ELF-1 (cell line): ENCODE data around the gene MAST4.

Experiments
- DNase-seq: peaks from one replicate; pipeline ENCODE4 v3.0.0-alpha.2; 2016; ENCODE audit warnings: low read depth, low spot score

MAST4 gene

DNA sequence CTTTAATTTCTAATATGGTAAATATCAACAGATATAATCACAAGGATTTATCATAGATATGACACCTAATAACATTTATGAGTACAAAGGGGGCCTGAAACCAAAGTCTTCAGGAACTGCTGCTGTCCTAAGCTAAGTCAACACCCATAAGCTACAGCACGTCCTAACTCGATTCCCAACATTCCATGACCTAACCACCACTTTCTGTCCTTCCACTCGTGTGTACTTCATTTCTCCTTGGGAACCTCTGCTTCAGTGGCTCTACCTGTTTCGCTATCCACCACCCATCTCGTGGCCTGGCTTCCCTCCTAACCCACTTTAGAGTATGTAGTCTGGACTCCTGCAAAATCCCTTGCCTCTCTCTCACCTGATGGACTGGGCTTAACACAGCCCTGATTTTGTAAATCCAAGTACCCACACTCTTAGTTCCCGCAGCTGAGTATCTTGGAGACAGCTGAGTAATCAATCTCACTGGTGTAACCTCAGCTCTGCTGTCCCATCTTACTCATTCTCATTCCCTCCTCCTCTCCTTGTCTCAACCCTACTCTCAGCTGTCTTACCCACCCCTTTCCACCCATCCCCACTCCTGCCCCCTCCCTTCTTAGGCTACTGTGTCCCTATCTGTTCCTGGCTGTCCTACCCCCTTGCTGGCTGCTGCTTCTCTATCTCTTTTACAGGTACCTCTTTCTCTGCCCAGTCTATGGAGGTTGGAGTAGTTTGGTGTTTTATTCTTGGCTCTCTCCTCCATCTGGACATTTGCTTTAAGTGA is 101.8 kb downstream of the MAST4 start:
- no peak for DNase-seq

GRCh38 chr5:66701244-66701643 is 105.1 kb downstream of the MAST4 start:
- no peak for DNase-seq

DNA sequence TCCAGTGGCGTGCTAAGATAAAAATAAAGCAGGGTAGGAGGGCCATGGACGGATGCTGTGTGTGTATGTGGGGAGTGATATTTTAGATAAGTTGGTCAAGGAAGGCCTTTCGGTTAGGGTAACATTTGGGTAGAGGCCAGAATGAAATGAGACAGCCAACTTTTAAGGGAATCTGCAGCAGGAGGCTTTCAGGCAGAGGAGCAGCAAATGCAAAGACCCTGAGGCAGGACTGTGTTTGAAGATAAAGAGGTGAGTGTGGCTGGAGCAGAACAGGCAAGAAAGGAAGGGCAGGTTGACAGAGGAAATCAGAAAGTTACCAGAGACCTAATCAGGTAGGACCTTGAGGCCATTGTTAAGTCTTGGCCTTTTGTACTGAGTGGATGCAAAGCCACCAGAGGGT is 106.2 kb downstream of the MAST4 start:
- peak; percentile 24 for DNase-seq

GRCh38 chr5:66704790-66705425 is 108.7 kb downstream of the MAST4 start:
- DNase-seq: peak; percentile 22

- no peak for DNase-seq
These were observed 112.2 kb downstream of the MAST4 start for GRCh38 chr5:66708368-66708767.

DNA sequence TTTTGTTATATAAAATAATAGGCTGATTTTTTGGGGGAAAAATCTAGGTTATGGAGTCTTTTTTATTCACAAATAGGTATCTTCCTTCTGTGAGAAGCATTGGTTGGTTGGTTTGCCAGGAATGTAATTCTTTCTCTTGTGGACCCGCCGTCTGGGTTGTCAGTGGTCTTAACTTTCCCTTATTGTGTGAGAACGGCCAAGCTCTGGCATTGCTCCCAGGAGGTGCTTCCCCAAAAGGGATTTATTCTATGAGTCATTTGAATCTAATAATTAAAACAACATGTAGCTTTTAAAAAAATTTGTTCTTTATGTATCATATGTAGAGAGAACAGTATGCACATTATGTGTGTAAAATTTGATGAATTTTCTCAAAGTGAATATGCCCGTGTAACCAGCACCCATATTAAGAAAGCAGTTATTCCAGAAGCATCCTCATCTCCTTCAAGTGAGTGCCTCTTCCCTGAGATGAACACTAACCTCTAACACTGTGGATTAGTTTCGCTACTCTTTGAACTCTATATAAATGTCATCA is 114.4 kb downstream of the MAST4 start:
- no peak for DNase-seq

- DNase-seq: peak; percentile 43
These were observed 117.8 kb downstream of the MAST4 start for GRCh38 chr5:66713998-66714397.

- peak; percentile 27 for DNase-seq
These were observed 121.5 kb downstream of the MAST4 start for GRCh38 chr5:66717455-66718373.

DNA sequence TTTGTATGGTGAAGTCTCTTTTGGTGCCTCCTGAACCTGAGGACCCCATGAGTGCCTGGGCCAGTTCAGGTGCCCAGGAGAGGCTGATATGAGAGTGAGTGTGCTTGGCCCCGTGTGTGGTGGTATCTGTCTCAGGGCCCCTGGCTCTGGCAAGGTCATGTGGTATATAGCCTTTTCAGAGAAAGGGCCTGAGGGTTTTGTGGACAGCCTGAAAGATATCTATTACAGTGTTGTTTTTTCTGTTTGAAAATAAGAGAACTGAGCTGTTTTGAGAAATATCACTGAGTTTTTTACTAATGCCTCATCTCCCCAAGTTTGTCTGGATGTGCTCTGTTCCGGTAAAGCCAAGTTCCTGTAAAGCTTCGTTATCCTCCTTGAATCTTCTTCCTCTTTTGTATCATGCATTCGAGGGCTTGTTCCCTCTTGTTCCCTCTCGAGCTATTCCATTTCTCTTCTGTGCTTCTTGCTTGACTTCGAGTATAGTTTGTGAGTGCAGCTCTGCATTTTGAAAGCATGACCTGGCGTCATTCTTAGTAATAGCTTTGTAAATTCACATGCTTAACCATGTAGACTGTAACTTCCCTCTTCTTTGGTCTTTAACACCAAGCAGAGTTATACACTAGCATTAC is 122.3 kb downstream of the MAST4 start:
- no peak for DNase-seq

- DNase-seq: no peak
These were observed 124.6 kb downstream of the MAST4 start for GRCh38 chr5:66720780-66721179.

- DNase-seq: no peak
These were observed 126.5 kb downstream of the MAST4 start for GRCh38 chr5:66722686-66723085.

DNA sequence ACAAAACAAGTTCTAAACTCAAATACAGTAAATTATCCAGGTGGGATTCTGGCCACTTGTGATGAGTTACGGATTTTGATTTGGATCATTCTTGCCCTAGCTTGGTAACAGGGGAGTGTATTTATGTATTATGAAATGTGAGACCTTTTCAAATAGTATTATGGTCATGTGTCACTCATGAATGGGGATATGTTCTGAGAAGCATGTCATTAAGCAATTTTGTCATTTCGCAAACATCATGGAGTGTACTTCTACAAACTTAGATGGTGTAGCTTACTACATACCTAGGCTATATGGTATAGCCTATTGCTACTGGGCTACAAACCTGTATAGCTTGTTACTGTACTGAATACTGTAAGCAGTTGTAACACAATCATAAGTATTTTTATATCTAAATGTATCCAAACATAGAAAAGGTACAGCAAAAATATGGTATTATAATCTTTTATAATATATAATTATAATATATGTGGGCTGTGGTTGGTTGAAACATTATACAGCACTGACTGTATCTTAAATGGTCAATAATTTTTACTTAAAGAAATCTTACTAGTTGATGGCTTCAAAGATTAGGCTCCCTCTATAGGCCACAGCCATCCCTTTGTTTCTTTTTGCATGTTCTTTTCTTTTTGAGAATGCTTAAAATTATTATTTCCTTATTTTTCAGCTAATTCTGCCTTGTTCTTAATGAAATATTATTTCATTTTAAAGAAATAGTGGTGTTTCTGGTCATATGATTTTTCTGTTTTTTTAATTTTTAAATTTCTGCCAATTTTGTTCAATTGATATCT is 128.4 kb downstream of the MAST4 start:
- DNase-seq: no peak

DNA sequence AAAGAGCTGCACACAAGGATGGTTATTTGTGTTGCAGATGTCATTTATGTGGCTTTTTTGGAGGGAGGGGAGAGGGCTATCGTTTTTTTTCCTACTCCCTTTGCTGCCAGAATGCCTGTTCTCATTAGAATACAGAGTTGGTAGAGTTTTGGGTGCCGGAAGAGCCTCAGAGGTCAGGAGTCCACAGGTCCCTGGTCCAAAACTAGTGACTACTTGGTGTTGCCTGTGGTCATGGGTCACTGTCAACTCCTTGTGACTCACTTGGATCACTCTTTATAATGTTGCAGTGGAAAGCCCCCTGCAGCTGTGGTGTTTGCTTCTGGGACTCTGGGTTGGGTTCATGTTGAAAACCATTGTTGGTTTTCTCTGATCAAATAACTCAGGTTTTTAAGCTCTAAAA is 131.4 kb downstream of the MAST4 start:
- no peak for DNase-seq

GRCh38 chr5:66728049-66728448 is 131.9 kb downstream of the MAST4 start:
- DNase-seq: no peak

GRCh38 chr5:66737096-66737495 is 140.9 kb downstream of the MAST4 start:
- no peak for DNase-seq

DNA sequence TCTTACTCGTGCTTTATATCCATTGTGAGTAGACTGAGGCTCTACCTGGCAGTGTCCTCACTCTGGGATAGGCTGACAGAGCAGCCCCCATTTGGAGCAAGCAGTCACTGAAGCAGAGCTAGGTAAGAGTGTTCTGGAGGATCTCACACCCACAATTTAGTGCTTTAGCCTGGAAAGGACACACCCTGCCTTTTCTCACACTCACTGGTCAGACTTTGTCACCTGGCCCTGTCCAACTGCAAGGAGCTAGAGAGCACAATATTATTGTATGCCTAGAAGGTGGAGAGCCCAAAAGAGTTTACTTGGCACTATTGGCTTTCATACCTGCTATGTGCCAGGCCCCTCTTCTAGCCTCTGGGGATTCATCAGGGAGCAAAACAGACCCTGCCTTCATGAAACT is 141.9 kb downstream of the MAST4 start:
- no peak for DNase-seq

- DNase-seq: no peak
These were observed 142.8 kb downstream of the MAST4 start for GRCh38 chr5:66739021-66739420.

DNA sequence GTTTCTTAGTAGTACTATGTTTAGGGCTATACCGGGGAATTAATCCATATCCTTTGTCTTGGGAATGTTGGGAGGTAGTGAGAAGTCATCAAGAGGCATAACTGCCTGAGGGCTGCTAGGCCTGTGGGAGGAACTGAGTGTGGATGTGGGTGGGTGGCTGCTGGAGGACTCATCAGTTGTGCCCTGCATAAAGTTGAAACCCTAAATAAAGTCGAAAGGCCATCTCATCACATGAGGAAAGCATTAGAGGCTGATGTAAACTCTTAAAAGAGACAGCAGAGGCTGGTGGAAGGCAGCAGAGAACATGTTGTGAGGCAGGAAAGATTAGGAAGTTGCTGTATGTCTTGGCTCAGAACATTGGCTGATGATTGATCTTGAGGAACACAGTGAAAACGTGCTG is 143.8 kb downstream of the MAST4 start:
- no peak for DNase-seq

- no peak for DNase-seq
These were observed 145.2 kb downstream of the MAST4 start for GRCh38 chr5:66741394-66741793.

- DNase-seq: peak; percentile 11
These were observed 146.1 kb downstream of the MAST4 start for GRCh38 chr5:66742083-66742895.
